ENCODE measurements around the gene KRT8.
"Not testable (repeated sequence)": the region's sequence is repeated elsewhere in the genome, so short reads cannot be mapped to it uniquely, and the experiment has no call there.

The KRT8 gene

GRCh38 chr12:52901715-52902541, 2.9 kb downstream of the KRT8 start:
- DNase-seq (ENCODE audit: low read depth): no peak

DNA sequence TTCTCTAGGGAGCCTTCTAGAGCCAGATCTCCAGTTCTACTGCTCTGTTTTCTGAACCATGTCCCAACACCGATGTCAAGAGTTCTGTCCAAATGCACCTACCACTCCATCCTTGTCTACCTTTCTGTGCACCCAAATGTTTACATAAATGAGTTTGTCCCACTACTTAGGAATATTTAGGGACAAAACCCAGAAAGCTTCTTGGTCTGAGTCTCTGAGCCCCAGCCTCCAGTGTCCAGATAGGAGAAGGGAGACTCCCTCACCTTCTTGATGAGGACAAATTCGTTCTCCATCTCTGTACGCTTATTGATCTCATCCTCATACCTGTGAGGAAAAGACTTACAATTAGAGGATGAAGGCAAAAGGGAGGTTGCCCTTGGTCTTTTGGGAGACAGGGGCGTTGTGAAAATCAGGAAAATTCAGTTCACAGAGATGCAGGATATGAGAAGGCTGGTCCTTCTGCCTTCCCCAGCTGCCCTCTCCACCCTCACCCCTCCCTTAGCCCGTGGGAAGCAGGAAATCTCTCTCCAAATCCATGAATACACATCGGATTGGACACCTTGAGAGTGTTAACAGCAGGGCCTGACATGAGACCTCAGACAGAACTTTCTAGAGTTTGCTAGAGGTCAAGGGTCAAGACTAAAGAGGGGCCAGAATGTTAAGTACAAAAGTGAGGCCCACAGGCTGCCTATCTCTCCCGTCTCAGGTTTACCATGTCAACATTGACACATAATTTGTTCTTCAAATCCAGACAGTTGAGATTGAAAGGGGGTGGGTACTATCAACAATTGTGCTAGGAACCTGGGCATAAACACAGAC, 3.8 kb downstream of the KRT8 start:
- DNase-seq (ENCODE audit: low read depth): no peak

- no peak for DNase-seq (ENCODE audit: low read depth)
Measured at GRCh38 chr12:52900166-52900895, 4.5 kb downstream of the KRT8 start.

GRCh38 chr12:52899338-52900035, 5.4 kb downstream of the KRT8 start:
- no peak for DNase-seq (ENCODE audit: low read depth)

GRCh38 chr12:52896190-52897100, 8.4 kb downstream of the KRT8 start:
- no peak for DNase-seq (ENCODE audit: low read depth)

DNA sequence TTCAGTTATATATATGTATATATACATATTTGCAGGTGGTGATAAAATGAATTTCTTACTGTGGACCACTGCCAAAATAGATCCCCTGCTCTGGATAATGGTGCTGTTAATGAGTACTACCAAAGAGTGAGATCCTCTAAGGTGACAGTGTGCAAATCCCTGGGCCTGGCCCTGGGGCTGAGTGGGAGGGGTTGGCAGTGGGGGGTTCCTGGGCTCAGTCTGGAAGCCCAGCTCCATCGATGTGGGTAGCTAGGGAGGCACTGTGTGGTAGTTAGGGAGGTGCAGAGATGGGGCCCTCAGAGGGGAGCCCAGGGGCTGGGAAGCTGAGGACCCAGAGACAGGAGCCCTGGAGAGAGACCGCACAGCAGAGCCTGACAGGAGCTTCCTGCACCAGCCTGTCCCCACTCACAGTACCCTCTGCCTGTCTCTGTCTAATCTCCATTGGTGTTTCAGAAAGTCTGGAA, 9.1 kb downstream of the KRT8 start:
- no peak for DNase-seq (ENCODE audit: low read depth)

- no peak for DNase-seq (ENCODE audit: low read depth)
Measured at GRCh38 chr12:52892974-52893373, 11.9 kb downstream of the KRT8 start.

GRCh38 chr12:52892207-52892852, 12.5 kb downstream of the KRT8 start:
- DNase-seq (ENCODE audit: low read depth): no peak

DNA sequence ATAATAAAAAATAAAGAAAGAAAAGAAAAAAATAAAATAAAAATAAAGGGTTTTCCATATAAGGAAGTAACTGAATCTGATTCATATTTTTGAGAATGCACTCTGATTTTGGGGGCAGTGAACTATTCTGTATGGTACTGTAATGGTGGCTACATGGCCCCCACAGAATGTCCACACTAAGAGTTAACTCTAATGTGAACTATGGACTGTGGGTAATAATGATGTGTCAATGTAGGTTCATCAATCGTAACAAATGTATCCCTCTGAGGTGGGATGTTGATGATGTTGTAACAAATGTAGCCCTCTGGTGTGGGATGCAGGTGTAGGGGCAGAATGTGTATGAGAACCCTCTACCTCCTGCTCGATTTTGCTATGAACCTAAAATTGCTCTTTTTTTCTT, 13.8 kb downstream of the KRT8 start:
- no peak for DNase-seq (ENCODE audit: low read depth)

DNA sequence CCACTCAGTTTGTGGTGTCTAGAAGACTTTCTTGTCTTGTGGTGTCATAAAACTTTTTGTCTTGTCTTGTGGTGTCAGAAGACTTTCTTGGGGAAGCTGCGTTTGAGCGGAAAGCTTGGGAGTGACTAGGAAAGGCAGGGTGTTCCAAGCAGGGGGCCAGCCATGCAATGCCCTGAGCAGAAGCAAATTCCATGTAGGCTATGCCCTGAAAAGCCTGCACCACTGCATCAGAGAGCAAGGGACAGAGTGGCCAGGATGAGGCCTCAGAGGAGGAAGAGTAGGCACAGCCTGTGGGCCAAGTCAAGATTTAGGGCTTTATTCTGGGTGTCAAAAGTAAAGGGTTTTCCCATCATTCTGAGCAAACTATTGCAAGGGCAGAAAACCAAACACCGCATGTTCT, 14.5 kb downstream of the KRT8 start:
- DNase-seq (ENCODE audit: low read depth): no peak

GRCh38 chr12:52884526-52885293, 20.2 kb downstream of the KRT8 start:
- no peak for DNase-seq (ENCODE audit: low read depth)

- not testable (repeated sequence) for DNase-seq (ENCODE audit: low read depth)
Measured at GRCh38 chr12:52880499-52880898, 24.4 kb downstream of the KRT8 start.

DNA sequence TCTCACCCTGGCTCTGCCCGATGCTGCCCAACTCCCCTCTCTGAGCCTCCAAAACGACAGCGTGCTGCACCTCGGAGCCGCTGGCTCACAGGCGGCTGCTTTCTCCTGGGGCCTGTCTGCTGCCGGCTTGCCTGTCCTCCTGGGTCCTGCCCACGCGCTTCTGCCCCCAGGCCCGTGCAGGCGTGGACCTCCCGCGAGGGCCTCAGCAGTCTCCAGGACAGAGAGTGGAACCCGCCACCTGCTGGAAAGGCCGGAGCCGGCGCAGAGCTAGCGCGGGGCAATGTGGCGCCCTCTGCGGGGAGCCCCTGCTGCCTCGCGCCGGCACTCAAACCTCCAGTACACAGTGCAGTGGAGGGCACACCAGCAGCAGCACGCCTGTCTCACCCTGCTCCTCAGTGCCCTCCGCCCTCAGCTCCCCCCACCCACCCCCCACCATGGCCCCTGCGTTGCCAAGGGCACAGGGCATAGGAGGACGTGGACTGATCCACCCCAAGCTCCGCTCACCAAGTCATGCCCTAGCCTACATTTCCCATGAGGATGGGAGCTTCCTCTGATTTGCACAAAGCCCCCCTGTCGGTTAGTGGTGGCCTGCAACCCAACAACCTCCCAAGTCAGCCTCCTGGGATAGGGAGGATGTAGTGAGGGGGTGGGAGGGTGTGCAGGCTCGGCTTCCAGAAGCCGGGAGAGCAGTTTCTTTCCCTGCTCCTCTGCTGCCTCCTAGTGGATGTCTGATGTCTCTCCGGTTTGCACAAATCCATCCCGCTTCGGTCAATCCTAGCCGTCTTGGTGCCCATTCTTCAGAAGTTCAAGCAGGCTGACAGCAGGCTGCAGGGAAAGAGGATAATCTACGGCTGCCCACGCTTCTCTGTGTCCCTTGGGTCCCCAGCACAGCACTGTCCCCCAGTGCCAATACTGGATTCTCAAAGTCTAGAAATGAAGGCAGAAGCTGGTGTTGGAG, 25.2 kb downstream of the KRT8 start:
- DNase-seq (ENCODE audit: low read depth): no peak

GRCh38 chr12:52878507-52879393, 26.1 kb downstream of the KRT8 start:
- DNase-seq (ENCODE audit: low read depth): no peak

- no peak for DNase-seq (ENCODE audit: low read depth)
Measured at GRCh38 chr12:52877242-52877641, 27.6 kb downstream of the KRT8 start.

- no peak for DNase-seq (ENCODE audit: low read depth)
Measured at GRCh38 chr12:52876372-52876771, 28.5 kb downstream of the KRT8 start.
